Duodenal mucosa (tissue), 2 donors: ENCODE results near the gene ZNF407.

Experiments
- H3K27ac ChIP-seq: one replicate; pipeline ENCODE4 v1.7.0; 2013; ENCODE audit warnings: low read depth, low read length
- H3K27me3 ChIP-seq, 2 donors: one replicate each; pipeline ENCODE4 v1.7.0; 2013; ENCODE audit warnings: low read length in 2 of 2, control low read depth in 1 of 2; ENCODE audit not compliant: insufficient read depth in 2 of 2, control insufficient read depth in 1 of 2
- H3K36me3 ChIP-seq, 2 donors: one replicate each; pipeline ENCODE4 v1.7.0; 2013; ENCODE audit warnings: low read length in 2 of 2, control low read depth in 1 of 2; ENCODE audit not compliant: insufficient read depth in 2 of 2, control insufficient read depth in 1 of 2
- H3K4me1 ChIP-seq, 2 donors: one replicate each; pipeline ENCODE4 v1.7.0; 2013; ENCODE audit warnings: low read length in 2 of 2, control low read depth in 1 of 2; ENCODE audit not compliant: insufficient read depth in 2 of 2, control insufficient read depth in 1 of 2
- H3K4me3 ChIP-seq, 2 donors: one replicate each; pipeline ENCODE4 v1.7.0; 2013; ENCODE audit warnings: low read length in 2 of 2, low read depth in 1 of 2
- H3K9ac ChIP-seq, 2 donors: one replicate each; pipeline ENCODE4 v1.7.0; 2013; ENCODE audit warnings: low read length in 2 of 2, low read depth in 1 of 2
- H3K9me3 ChIP-seq, 2 donors: one replicate each; pipeline ENCODE4 v1.7.0; 2013; ENCODE audit warnings: low read length in 2 of 2, control low read depth in 1 of 2; ENCODE audit not compliant: control insufficient read depth in 1 of 2

Gene ZNF407

GRCh38 chr18:74633652-74634352 lies 36.1 kb downstream of the ZNF407 start:
- Histone ChIP-seq H3K9ac (no peak overlapping the region), H3K4me1 (no peaks in the 10 kb centered on the region), H3K9me3 (no peaks in the 10 kb centered on the region), H3K36me3 (peaks cover 20 to 25% of the 10 kb centered on the region in 2 donors), H3K27ac (no peak overlapping the region), H3K27me3 (no peaks in the 10 kb centered on the region), H3K4me3 (no peak overlapping the region)

- no peak overlapping the region for H3K4me3 ChIP-seq
- H3K27me3 ChIP-seq = no peaks in the 10 kb centered on the region
- H3K27ac ChIP-seq = no peak overlapping the region
- H3K9ac ChIP-seq = no peak overlapping the region
- no peaks in the 10 kb centered on the region for H3K9me3 ChIP-seq
- H3K36me3 ChIP-seq = peaks cover 20 to 25% of the 10 kb centered on the region in 2 donors
- no peaks in the 10 kb centered on the region for H3K4me1 ChIP-seq
These were observed 37.7 kb downstream of the ZNF407 start for GRCh38 chr18:74635224-74635975.

DNA sequence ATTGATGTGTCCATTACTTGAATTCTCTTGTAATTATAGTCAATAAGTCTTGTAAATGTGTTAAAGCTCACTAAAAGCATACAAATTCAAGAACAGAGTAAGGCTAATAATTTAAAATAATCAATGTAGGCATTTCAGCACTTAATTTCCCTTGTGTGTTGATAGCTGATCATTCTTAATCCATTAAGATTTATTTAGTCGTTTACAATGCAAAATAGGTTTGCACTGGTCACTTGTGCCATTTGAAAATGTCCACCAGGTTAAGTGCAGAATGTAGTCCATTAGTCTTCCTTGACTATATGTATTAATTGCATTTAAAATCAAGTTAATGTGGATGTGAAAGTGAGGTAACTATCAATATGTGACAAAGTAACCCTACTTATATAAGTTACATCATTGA lies 39.4 kb downstream of the ZNF407 start:
- Histone ChIP-seq H3K27ac (no peak overlapping the region), H3K9ac (no peak overlapping the region), H3K4me1 (no peaks in the 10 kb centered on the region), H3K4me3 (no peak overlapping the region), H3K36me3 (peaks cover 19 to 29% of the 10 kb centered on the region in 2 donors), H3K27me3 (no peaks in the 10 kb centered on the region), H3K9me3 (no peaks in the 10 kb centered on the region)

DNA sequence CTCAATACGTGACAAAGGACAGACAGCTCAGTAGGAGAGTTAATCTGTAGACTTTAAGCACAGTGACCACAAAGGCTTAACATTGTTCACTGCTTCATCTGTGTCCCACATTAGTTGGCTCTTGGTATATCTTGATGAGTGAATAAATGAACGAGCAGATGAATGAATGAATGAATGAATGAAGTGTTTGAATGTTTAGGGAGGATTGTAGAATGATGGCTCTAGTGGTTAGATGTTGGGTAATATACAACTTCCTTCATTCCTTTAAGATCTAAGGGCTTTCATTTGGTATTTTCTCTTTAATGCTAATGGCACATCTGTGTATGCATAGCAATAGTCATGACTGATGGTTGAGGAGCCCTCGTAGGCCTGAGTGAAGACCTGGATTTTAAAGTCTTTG lies 40.5 kb downstream of the ZNF407 start:
- Histone ChIP-seq H3K27ac (no peak overlapping the region), H3K9me3 (no peaks in the 10 kb centered on the region), H3K4me3 (no peak overlapping the region), H3K36me3 (peaks cover 8 to 22% of the 10 kb centered on the region in 2 donors), H3K9ac (no peak overlapping the region), H3K4me1 (no peaks in the 10 kb centered on the region), H3K27me3 (no peaks in the 10 kb centered on the region)

- no peak overlapping the region for H3K9ac ChIP-seq
- no peak overlapping the region for H3K4me3 ChIP-seq
- no peaks in the 10 kb centered on the region for H3K4me1 ChIP-seq
- H3K36me3 ChIP-seq = peaks cover 0 to 13% of the 10 kb centered on the region in 2 donors
- no peaks in the 10 kb centered on the region for H3K27me3 ChIP-seq
- no peaks in the 10 kb centered on the region for H3K9me3 ChIP-seq
- no peak overlapping the region for H3K27ac ChIP-seq
These were observed 47.0 kb downstream of the ZNF407 start for GRCh38 chr18:74644713-74645112.

DNA sequence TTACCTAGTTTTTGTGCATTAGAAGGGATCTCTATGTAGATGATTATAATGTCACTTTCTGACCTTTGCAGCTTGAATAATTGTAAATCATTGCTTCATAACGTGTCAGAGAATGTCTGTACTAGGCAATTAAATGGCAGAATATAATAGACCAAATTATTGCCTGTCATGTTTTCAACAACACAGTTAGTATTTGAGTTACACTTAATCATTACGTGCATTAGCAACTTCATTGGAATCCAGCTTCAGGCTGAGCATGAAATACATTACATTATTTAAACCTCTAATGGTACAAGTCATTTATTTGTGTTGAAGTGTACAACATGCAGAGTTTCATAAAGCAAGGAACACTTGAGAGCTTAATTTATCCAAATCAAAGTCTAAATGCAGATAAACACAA lies 48.0 kb downstream of the ZNF407 start:
- Histone ChIP-seq H3K4me3 (no peak overlapping the region), H3K27me3 (no peaks in the 10 kb centered on the region), H3K27ac (no peak overlapping the region), H3K4me1 (no peaks in the 10 kb centered on the region), H3K9me3 (no peaks in the 10 kb centered on the region), H3K9ac (no peak overlapping the region), H3K36me3 (peaks cover 0 to 13% of the 10 kb centered on the region in 2 donors)

DNA sequence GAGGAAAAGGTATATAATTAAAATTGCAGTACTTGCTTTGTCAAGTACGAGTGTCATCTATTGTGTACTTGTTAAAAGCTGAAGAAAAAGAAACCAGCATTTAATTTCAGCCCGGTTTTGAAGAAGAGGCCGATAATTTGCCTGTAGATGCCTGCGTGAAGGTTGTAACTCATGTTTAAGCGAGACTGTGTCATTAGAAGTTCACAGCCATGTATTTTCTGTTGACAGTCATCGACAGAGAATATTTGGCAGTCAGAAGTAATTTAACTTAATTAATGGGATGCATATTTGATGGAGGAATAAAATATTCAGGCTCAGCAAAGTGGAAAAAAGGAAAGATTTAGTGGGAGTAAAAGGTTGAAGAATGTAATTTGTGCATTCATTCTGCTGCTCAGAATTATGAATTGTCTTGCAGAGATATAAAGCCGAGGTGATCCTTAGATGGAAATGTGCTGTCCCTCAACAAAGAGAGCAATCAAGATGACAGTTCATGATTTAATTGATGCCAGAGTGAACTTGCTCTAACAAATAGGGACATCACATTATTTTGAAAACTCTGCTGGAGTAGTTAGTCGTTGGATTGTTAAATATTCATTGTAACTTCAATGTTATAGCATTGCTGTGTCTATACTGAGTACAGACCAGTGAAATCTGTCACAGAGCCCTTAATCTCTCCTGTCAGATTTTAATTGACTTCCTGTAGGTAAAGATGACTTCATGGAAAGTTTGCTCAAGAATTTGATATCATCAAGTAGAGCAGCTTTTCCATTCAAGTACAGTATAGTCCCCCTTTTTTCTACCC lies 53.9 kb downstream of the ZNF407 start:
- no peaks in the 10 kb centered on the region for H3K4me1 ChIP-seq
- H3K9ac ChIP-seq = no peak overlapping the region

DNA sequence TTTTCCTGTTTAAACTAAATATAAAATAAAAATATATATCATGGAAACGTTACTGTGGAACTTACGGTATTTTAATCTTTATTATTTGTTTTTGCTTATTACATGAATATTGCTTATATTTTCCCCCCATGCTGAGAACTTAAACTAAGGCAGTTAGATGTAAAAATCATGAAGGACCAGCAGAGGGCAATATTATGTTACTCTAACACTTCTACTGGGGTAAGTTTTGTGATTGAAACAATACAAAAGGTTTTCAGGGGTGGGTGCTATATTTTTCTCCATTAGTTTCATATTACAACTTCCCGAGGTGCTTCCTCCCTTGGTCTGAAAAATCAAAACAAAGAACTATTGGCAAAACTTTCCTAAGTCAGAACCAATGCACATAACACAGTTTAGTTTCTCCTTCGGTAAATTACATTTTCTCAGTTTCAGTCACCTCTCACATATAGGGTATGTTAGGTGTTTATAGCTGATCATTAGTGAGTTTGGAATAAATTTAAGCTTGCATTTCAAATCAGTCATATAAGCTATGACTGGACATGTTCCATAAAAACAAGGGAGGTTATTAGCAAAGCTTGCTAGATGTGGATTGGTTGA lies 54.8 kb downstream of the ZNF407 start:
- H3K9me3 ChIP-seq = no peaks in the 10 kb centered on the region
- no peaks in the 10 kb centered on the region for H3K27me3 ChIP-seq
- H3K27ac ChIP-seq = no peak overlapping the region

More for the DNA sequence above, 53.9 kb downstream of the ZNF407 start:
- Histone ChIP-seq H3K9me3 (no peaks in the 10 kb centered on the region), H3K4me3 (no peak overlapping the region), H3K27me3 (no peaks in the 10 kb centered on the region), H3K27ac (no peak overlapping the region), H3K36me3 (peaks cover 0 to 4% of the 10 kb centered on the region in 2 donors)

DNA sequence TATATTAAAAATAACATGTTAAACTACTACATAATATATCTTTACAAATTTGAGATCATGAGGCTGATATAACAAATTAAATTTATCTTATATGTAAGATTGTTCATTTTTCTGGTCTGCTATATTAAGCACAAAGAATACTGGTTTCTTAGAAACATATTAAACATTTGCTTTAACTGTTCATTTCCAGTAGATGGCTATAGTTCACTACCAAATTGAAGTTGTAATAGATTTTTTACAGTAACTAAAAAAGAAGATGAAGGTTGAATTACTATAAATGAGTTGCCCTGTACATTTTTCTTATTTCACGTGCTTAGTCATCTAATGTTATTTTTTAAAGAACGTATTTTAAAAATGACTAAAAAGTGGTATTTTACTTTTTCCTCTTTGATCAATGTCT lies 57.0 kb downstream of the ZNF407 start:
- no peak overlapping the region for H3K9ac ChIP-seq
- H3K27ac ChIP-seq = no peak overlapping the region
- no peaks in the 10 kb centered on the region for H3K9me3 ChIP-seq
- no peaks in the 10 kb centered on the region for H3K27me3 ChIP-seq
- no peak overlapping the region for H3K4me3 ChIP-seq
- no peaks in the 10 kb centered on the region for H3K4me1 ChIP-seq
- no peaks in the 10 kb centered on the region for H3K36me3 ChIP-seq

More for the DNA sequence above, 54.8 kb downstream of the ZNF407 start:
- no peaks in the 10 kb centered on the region for H3K4me1 ChIP-seq
- H3K36me3 ChIP-seq = peaks cover 0 to 4% of the 10 kb centered on the region in 2 donors
- no peak overlapping the region for H3K9ac ChIP-seq
- H3K4me3 ChIP-seq = no peak overlapping the region
